Parathyroid adenoma (tissue), 2 donors: ENCODE measurements around the gene ARMH3.
A peak's percentile ranks its signal among the peaks of the same experiment; 100 is the strongest.
"Not testable (repeated sequence)": the region's sequence is repeated elsewhere in the genome, so short reads cannot be mapped to it uniquely, and the experiment has no call there.

Experiments
- H2AFZ ChIP-seq: fragments of 300-600 bp; sonication (generic); one replicate; pipeline ENCODE4 v1.7.0; 2017; ENCODE audit warnings: antibody characterized with exemption, mild to moderate bottlenecking
- H3K27ac ChIP-seq: fragments of 300-600 bp; sonication (generic); one replicate; pipeline ENCODE4 v1.7.0; 2017
- H3K27me3 ChIP-seq: fragments of 300-600 bp; sonication (generic); one replicate; pipeline ENCODE4 v1.7.0; 2017; ENCODE audit warnings: low read length; ENCODE audit not compliant: control insufficient read depth, insufficient read depth
- H3K36me3 ChIP-seq: fragments of 300-600 bp; sonication (generic); one replicate; pipeline ENCODE4 v1.7.0; 2017; ENCODE audit warnings: low read length; ENCODE audit not compliant: control insufficient read depth, insufficient read depth
- H3K4me1 ChIP-seq: fragments of 300-600 bp; sonication (generic); one replicate; pipeline ENCODE4 v1.7.0; 2017; ENCODE audit warnings: control low read depth
- H3K4me2 ChIP-seq: fragments of 300-600 bp; sonication (generic); one replicate; pipeline ENCODE4 v1.7.0; 2017; ENCODE audit warnings: low read length
- H3K4me3 ChIP-seq: fragments of 300-600 bp; sonication (generic); one replicate; pipeline ENCODE4 v1.7.0; 2017; ENCODE audit warnings: low read depth, low read length
- H3K79me2 ChIP-seq: fragments of 300-600 bp; sonication (generic); one replicate; pipeline ENCODE4 v1.7.0; 2017; ENCODE audit warnings: control low read depth
- H3K9ac ChIP-seq: fragments of 300-600 bp; sonication (generic); one replicate; pipeline ENCODE4 v1.7.0; 2017; ENCODE audit warnings: mild to moderate bottlenecking
- H3K9me3 ChIP-seq: fragments of 300-600 bp; sonication (generic); one replicate; pipeline ENCODE4 v1.7.0; 2017; ENCODE audit warnings: low read length; ENCODE audit not compliant: control insufficient read depth
- CTCF ChIP-seq: fragments of 300-600 bp; sonication (generic); IDR thresholded peaks from one replicate; pipeline ENCODE4 v1.7.0; 2017; ENCODE audit warnings: antibody characterized with exemption, mild to moderate bottlenecking
- donor health status: primary hyperparathyroidism.

The ARMH3 gene

GRCh38 chr10:102045292-102045691, 10.7 kb downstream of the ARMH3 start:
- H3K4me2 ChIP-seq = no peak overlapping the region
- no peak overlapping the region for H3K4me3 ChIP-seq
- H3K9me3 ChIP-seq = no peaks in the 10 kb centered on the region
- H3K9ac ChIP-seq = no peak overlapping the region
- H3K27ac ChIP-seq = no peak overlapping the region
- no peaks in the 10 kb centered on the region for H3K4me1 ChIP-seq
- H3K36me3 ChIP-seq = no peaks in the 10 kb centered on the region
- no peak for TF ChIP-seq CTCF
- no peaks in the 10 kb centered on the region for H3K27me3 ChIP-seq
- peaks cover 31% of the 10 kb centered on the region for H3K79me2 ChIP-seq
- H2AFZ ChIP-seq = no peak overlapping the region

GRCh38 chr10:102040305-102041050, 15.5 kb downstream of the ARMH3 start:
- Histone ChIP-seq H3K4me3 (no peak overlapping the region), H3K27ac (no peak overlapping the region), H3K27me3 (no peaks in the 10 kb centered on the region), H3K36me3 (no peaks in the 10 kb centered on the region), H3K4me1 (no peaks in the 10 kb centered on the region), H3K9ac (no peak overlapping the region), H3K4me2 (no peak overlapping the region), H3K9me3 (no peaks in the 10 kb centered on the region), H2AFZ (no peak overlapping the region), H3K79me2 (peaks cover 9% of the 10 kb centered on the region)
- TF ChIP-seq CTCF = no peak

GRCh38 chr10:102038410-102038809, 17.6 kb downstream of the ARMH3 start:
- Histone ChIP-seq H3K4me2 (no peak overlapping the region), H3K27me3 (no peaks in the 10 kb centered on the region), H3K4me3 (no peak overlapping the region), H3K79me2 (peaks cover 4% of the 10 kb centered on the region), H3K9ac (no peak overlapping the region), H3K4me1 (peaks cover 3% of the 10 kb centered on the region), H3K36me3 (no peaks in the 10 kb centered on the region), H3K9me3 (no peaks in the 10 kb centered on the region), H3K27ac (no peak overlapping the region), H2AFZ (no peak overlapping the region)
- no peak for TF ChIP-seq CTCF

- not testable (repeated sequence) for H3K27ac ChIP-seq, H3K4me1 ChIP-seq, H3K9me3 ChIP-seq, H3K36me3 ChIP-seq, H3K9ac ChIP-seq, H3K4me3 ChIP-seq, H3K27me3 ChIP-seq, H3K79me2 ChIP-seq, H2AFZ ChIP-seq, H3K4me2 ChIP-seq
Measured at GRCh38 chr10:102035807-102036206, 20.2 kb downstream of the ARMH3 start.

- TF ChIP-seq CTCF = no peak
Measured at GRCh38 chr10:102033787-102034186, 22.2 kb downstream of the ARMH3 start.

More at GRCh38 chr10:102033787-102034186, 22.2 kb downstream of the ARMH3 start:
- no peaks in the 10 kb centered on the region for H3K27me3 ChIP-seq
- H3K4me1 ChIP-seq = peaks cover 3% of the 10 kb centered on the region
- no peak overlapping the region for H3K27ac ChIP-seq
- H2AFZ ChIP-seq = no peak overlapping the region
- no peaks in the 10 kb centered on the region for H3K36me3 ChIP-seq
- H3K79me2 ChIP-seq = no peaks in the 10 kb centered on the region
- H3K4me3 ChIP-seq = no peak overlapping the region
- no peaks in the 10 kb centered on the region for H3K9me3 ChIP-seq
- peak overlapping the region; percentile 38 for H3K4me2 ChIP-seq
- no peak overlapping the region for H3K9ac ChIP-seq
